Epithelial cell of esophagus (primary cell): ENCODE measurements around the gene FGGY.

Experiments used
- DNase-seq: peaks from one replicate; pipeline ENCODE4 v3.0.0; 2010; ENCODE audit warnings: low read depth
- H3K4me3 ChIP-seq: 2 replicates; pipeline ENCODE4 v1.5.1; 2011; ENCODE audit warnings: mild to moderate bottlenecking, low read length, control low read depth
- CTCF ChIP-seq: IDR thresholded peaks from 2 replicates; pipeline ENCODE4 v1.5.1; 2011; ENCODE audit warnings: low read depth, mild to moderate bottlenecking, low read length, control low read depth, inconsistent platforms; ENCODE audit not compliant: insufficient read depth; ENCODE audit errors: missing control alignments

FGGY gene

GRCh38 chr1:59593798-59594790, 297.2 kb downstream of the FGGY start:
- TF ChIP-seq CTCF: no peak
- no peak overlapping the region for H3K4me3 ChIP-seq
- DNase-seq: no peak

- no peak overlapping the region for H3K4me3 ChIP-seq
- TF ChIP-seq CTCF: no peak
- peak; percentile 51 for DNase-seq
Measured at GRCh38 chr1:59595774-59596173, 298.9 kb downstream of the FGGY start.

- no peak overlapping the region for H3K4me3 ChIP-seq
- peak; percentile 98 for DNase-seq
- TF ChIP-seq CTCF: no peak
Measured at GRCh38 chr1:59596432-59596831, 299.5 kb downstream of the FGGY start.

GRCh38 chr1:59596956-59597355, 300.1 kb downstream of the FGGY start:
- no peak for TF ChIP-seq CTCF
- peak; percentile 80 for DNase-seq

GRCh38 chr1:59597420-59598119, 300.7 kb downstream of the FGGY start:
- no peak overlapping the region for H3K4me3 ChIP-seq
- no peak for TF ChIP-seq CTCF
- peak; percentile 11 for DNase-seq

More at GRCh38 chr1:59596956-59597355, 300.1 kb downstream of the FGGY start:
- H3K4me3 ChIP-seq: no peak overlapping the region

- H3K4me3 ChIP-seq: no peak overlapping the region
- DNase-seq: no peak
- TF ChIP-seq CTCF: no peak
Measured at GRCh38 chr1:59598120-59598440, 301.2 kb downstream of the FGGY start.
